Breast epithelium (tissue), 4 donors: ENCODE data around the gene HOXD13. TPM values are rescaled to one million over a fixed set of nuclear protein-coding genes. Genes with fewer than 3 reads are reported as not detected.
A peak's percentile ranks its signal among the peaks of the same experiment; 100 is the strongest.

Experiments
- DNase-seq, 2 donors: peaks; one replicate each; pipeline ENCODE4 v3.0.0-alpha.2; 2019; ENCODE audit warnings: low spot score in 2 of 2
- H3K27ac ChIP-seq, 2 donors: fragments of 200-600 bp; sonication (generic) in 1 of 2; one replicate each; pipeline ENCODE4 v1.5.1; 2016 to 2019; ENCODE audit warnings: mild to moderate bottlenecking in 1 of 2
- H3K27me3 ChIP-seq, 2 donors: fragments of 200-600 bp; sonication (generic) in 1 of 2; one replicate each; pipeline versions ENCODE4 v1.5.1 to v1.6.0; 2017 to 2019; ENCODE audit warnings: control low read depth in 1 of 2, mild to moderate bottlenecking in 1 of 2
- H3K36me3 ChIP-seq: fragments of 200-600 bp; one replicate; pipeline ENCODE4 v1.5.1; 2019
- H3K4me1 ChIP-seq, 2 donors: fragments of 200-600 bp; sonication (generic); one replicate each; pipeline ENCODE4 v1.5.1; 2016 to 2019; ENCODE audit warnings: control low read depth in 1 of 2
- H3K4me3 ChIP-seq, 3 donors: fragments of 200-600 bp; sonication (generic); 1 replicate in 2 of 3; 2 replicates in 1 of 3; pipeline ENCODE4 v1.5.1; 2016 to 2019; ENCODE audit warnings: mild to moderate bottlenecking in 3 of 3, moderate library complexity in 2 of 3
- H3K9me3 ChIP-seq, 2 donors: fragments of 200-600 bp; sonication (generic) in 1 of 2; one replicate each; pipeline ENCODE4 v1.5.1; 2016 to 2019; ENCODE audit warnings: control low read depth in 1 of 2
- CTCF ChIP-seq, 3 donors: fragments of 450-650 bp; IDR thresholded peaks; one replicate each; pipeline ENCODE4 v1.5.1; 2016 to 2017; ENCODE audit warnings: antibody characterized with exemption in 3 of 3, mild to moderate bottlenecking in 3 of 3, moderate library complexity in 3 of 3
- POLR2A ChIP-seq: fragments of 450-650 bp; IDR thresholded peaks from one replicate; pipeline ENCODE4 v1.6.1; 2016; ENCODE audit warnings: antibody characterized with exemption, mild to moderate bottlenecking, moderate library complexity
- POLR2AphosphoS5 ChIP-seq, 3 donors: sonication (generic); formaldehyde crosslinking; IDR thresholded peaks; one replicate each; pipeline ENCODE4 v1.6.1; 2017; ENCODE audit warnings: antibody characterized with exemption in 3 of 3
- intact Hi-C: fragments of 100-400 bp; cut with DNase I; formaldehyde crosslinking; loops from one replicate; pipeline ENCODE4 v1.15.1; 2023; ENCODE audit warnings: low total_unique reads
- total RNA-seq, 3 donors: library from RNA; depleted of rRNA; stranded (reverse); fragments of >200 nt; gene quantifications; one replicate each; pipeline ENCODE4 v1.1.0, GENCODE V29; 2016

Gene HOXD13
- total RNA-seq, 3 donors from 2014 or later: not detected

- H3K4me3 ChIP-seq: peak within 1 kb of the TSS; percentile 24 to 62 (median 36)
- H3K36me3 ChIP-seq: no peaks in the 10 kb centered on the region
- H3K27me3 ChIP-seq: peaks cover 12 to 100% of the 10 kb centered on the region in 2 donors
- H3K9me3 ChIP-seq: no peaks in the 10 kb centered on the region
- peak within 1 kb of the TSS in 1 of 2 donors; percentile 75 for H3K27ac ChIP-seq
- intact Hi-C loops: no loop called here
- H3K4me1 ChIP-seq: no peaks in the 10 kb centered on the region
- DNase-seq: peak in 1 of 2 donors; percentile 60
- TF ChIP-seq CTCF (IDR thresholded peaks at IDR 0.05) (peak in 1 of 3 donors; percentile 22), POLR2A (no peak), POLR2AphosphoS5 (IDR thresholded peaks at IDR 0.05) (no peak)
Measured at GRCh38 chr2:176115883-176116813, 23.6 kb downstream of the HOXD13 start, which contains the start of gene HOXD10. HOXD10 (plus strand) TSS chr2:176116778; CDS start chr2:176116834, 56 bp downstream.

- H3K36me3 ChIP-seq: no peaks in the 10 kb centered on the region
- TF ChIP-seq CTCF (IDR thresholded peaks at IDR 0.05): no peak
- no peak for TF ChIP-seq POLR2A
- no peak for TF ChIP-seq POLR2AphosphoS5 (IDR thresholded peaks at IDR 0.05)
- H3K27ac ChIP-seq: peak overlapping the region in 1 of 2 donors; percentile 75
- peak overlapping the region; percentile 21 to 62 (median 36) for H3K4me3 ChIP-seq
- peak in 1 of 2 donors; percentile 45 for DNase-seq
- H3K4me1 ChIP-seq: no peaks in the 10 kb centered on the region
- intact Hi-C loops: no loop called here
- peaks cover 10 to 100% of the 10 kb centered on the region in 2 donors for H3K27me3 ChIP-seq
- no peaks in the 10 kb centered on the region for H3K9me3 ChIP-seq
Measured at GRCh38 chr2:176117162-176117822, 24.8 kb downstream of the HOXD13 start.

- Histone ChIP-seq H3K4me3 (peak overlapping the region; percentile 21 to 62 (median 36)), H3K27me3 (peaks cover 9 to 100% of the 10 kb centered on the region in 2 donors), H3K4me1 (no peaks in the 10 kb centered on the region), H3K36me3 (no peaks in the 10 kb centered on the region), H3K27ac (peak overlapping the region in 1 of 2 donors; percentile 75), H3K9me3 (no peaks in the 10 kb centered on the region)
- no peak for DNase-seq
- no peak for TF ChIP-seq CTCF (IDR thresholded peaks at IDR 0.05)
- no peak for TF ChIP-seq POLR2A
- no peak for TF ChIP-seq POLR2AphosphoS5 (IDR thresholded peaks at IDR 0.05)
- intact Hi-C loops: no loop called here
Measured at GRCh38 chr2:176117823-176118371, 25.4 kb downstream of the HOXD13 start.

GRCh38 chr2:176118601-176119339, 26.2 kb downstream of the HOXD13 start:
- intact Hi-C loops: no loop called here
- Histone ChIP-seq H3K27ac (peak overlapping the region in 1 of 2 donors; percentile 75), H3K4me1 (no peaks in the 10 kb centered on the region), H3K9me3 (no peaks in the 10 kb centered on the region), H3K36me3 (no peaks in the 10 kb centered on the region), H3K4me3 (peak overlapping the region; percentile 15 to 62 (median 36)), H3K27me3 (peaks cover 9 to 100% of the 10 kb centered on the region in 2 donors)
- DNase-seq: peak in 1 of 2 donors; percentile 46
- TF ChIP-seq CTCF (IDR thresholded peaks at IDR 0.05): no peak
- TF ChIP-seq POLR2A: no peak
- TF ChIP-seq POLR2AphosphoS5 (IDR thresholded peaks at IDR 0.05): no peak
